ENCODE data around the gene NDC80. TPM values are rescaled to one million over a fixed set of nuclear protein-coding genes. Genes with fewer than 3 reads are reported as not detected.

NDC80 gene
- total and polyA plus RNA-seq, 9 of the 15 experiments (the other 6 are each of a cell fraction or from before 2014, with no cell fraction given), result 65.2 to 97.9 (median 83.3) TPM

DNA sequence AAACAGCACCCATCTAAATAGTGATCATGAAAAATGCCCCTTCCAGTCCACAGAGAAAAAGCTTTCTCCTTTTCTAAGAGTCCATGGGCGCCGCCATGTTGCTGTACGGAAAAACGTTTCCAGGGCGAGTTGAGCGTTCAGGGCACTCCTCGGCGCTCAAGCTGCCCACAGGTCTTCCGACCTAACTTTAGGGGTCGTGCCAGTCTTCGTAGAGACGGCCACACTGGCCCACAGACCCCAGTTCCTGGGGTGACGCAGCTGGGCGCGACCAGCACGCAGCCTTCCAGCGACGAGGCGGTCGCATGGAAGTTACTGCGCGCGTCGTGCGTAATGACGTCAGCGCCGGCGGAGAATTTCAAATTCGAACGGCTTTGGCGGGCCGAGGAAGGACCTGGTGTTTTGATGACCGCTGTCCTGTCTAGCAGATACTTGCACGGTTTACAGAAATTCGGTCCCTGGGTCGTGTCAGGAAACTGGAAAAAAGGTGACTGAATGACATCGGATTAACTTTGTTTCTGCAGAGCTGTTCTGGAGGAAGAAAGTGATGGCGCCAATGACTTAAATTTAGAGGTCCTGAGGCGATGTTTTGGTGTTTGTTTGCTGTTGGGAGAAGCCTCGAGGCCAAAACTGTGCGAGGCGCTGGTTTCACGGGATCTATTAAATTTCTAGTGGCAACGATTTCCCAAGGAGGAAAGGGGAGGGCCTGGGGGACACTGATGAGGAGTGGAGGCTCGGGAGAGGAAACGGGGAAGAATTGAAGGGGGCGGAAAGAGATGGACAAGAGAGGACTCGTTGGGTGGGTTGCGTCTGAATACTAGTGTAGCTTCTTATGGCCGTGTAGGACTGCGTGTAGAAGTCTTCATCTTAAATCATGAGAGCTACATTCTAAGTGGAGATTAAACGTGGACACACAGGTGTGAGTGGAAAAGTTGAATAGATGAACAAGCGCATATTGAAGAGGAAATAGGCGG is at the start of gene NDC80, which contains the start of gene METTL4 (continued):
- TF ChIP-seq, protein P1, sequence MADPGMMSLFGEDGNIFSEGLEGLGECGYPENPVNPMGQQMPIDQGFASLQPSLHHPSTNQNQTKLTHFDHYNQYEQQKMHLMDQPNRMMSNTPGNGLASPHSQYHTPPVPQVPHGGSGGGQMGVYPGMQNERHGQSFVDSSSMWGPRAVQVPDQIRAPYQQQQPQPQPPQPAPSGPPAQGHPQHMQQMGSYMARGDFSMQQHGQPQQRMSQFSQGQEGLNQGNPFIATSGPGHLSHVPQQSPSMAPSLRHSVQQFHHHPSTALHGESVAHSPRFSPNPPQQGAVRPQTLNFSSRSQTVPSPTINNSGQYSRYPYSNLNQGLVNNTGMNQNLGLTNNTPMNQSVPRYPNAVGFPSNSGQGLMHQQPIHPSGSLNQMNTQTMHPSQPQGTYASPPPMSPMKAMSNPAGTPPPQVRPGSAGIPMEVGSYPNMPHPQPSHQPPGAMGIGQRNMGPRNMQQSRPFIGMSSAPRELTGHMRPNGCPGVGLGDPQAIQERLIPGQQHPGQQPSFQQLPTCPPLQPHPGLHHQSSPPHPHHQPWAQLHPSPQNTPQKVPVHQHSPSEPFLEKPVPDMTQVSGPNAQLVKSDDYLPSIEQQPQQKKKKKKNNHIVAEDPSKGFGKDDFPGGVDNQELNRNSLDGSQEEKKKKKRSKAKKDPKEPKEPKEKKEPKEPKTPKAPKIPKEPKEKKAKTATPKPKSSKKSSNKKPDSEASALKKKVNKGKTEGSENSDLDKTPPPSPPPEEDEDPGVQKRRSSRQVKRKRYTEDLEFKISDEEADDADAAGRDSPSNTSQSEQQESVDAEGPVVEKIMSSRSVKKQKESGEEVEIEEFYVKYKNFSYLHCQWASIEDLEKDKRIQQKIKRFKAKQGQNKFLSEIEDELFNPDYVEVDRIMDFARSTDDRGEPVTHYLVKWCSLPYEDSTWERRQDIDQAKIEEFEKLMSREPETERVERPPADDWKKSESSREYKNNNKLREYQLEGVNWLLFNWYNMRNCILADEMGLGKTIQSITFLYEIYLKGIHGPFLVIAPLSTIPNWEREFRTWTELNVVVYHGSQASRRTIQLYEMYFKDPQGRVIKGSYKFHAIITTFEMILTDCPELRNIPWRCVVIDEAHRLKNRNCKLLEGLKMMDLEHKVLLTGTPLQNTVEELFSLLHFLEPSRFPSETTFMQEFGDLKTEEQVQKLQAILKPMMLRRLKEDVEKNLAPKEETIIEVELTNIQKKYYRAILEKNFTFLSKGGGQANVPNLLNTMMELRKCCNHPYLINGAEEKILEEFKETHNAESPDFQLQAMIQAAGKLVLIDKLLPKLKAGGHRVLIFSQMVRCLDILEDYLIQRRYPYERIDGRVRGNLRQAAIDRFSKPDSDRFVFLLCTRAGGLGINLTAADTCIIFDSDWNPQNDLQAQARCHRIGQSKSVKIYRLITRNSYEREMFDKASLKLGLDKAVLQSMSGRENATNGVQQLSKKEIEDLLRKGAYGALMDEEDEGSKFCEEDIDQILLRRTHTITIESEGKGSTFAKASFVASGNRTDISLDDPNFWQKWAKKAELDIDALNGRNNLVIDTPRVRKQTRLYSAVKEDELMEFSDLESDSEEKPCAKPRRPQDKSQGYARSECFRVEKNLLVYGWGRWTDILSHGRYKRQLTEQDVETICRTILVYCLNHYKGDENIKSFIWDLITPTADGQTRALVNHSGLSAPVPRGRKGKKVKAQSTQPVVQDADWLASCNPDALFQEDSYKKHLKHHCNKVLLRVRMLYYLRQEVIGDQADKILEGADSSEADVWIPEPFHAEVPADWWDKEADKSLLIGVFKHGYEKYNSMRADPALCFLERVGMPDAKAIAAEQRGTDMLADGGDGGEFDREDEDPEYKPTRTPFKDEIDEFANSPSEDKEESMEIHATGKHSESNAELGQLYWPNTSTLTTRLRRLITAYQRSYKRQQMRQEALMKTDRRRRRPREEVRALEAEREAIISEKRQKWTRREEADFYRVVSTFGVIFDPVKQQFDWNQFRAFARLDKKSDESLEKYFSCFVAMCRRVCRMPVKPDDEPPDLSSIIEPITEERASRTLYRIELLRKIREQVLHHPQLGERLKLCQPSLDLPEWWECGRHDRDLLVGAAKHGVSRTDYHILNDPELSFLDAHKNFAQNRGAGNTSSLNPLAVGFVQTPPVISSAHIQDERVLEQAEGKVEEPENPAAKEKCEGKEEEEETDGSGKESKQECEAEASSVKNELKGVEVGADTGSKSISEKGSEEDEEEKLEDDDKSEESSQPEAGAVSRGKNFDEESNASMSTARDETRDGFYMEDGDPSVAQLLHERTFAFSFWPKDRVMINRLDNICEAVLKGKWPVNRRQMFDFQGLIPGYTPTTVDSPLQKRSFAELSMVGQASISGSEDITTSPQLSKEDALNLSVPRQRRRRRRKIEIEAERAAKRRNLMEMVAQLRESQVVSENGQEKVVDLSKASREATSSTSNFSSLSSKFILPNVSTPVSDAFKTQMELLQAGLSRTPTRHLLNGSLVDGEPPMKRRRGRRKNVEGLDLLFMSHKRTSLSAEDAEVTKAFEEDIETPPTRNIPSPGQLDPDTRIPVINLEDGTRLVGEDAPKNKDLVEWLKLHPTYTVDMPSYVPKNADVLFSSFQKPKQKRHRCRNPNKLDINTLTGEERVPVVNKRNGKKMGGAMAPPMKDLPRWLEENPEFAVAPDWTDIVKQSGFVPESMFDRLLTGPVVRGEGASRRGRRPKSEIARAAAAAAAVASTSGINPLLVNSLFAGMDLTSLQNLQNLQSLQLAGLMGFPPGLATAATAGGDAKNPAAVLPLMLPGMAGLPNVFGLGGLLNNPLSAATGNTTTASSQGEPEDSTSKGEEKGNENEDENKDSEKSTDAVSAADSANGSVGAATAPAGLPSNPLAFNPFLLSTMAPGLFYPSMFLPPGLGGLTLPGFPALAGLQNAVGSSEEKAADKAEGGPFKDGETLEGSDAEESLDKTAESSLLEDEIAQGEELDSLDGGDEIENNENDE (IDR thresholded peaks at IDR 0.05; ENCODE audit: low read depth, low read length), result no peak
- TF ChIP-seq, protein P2, sequence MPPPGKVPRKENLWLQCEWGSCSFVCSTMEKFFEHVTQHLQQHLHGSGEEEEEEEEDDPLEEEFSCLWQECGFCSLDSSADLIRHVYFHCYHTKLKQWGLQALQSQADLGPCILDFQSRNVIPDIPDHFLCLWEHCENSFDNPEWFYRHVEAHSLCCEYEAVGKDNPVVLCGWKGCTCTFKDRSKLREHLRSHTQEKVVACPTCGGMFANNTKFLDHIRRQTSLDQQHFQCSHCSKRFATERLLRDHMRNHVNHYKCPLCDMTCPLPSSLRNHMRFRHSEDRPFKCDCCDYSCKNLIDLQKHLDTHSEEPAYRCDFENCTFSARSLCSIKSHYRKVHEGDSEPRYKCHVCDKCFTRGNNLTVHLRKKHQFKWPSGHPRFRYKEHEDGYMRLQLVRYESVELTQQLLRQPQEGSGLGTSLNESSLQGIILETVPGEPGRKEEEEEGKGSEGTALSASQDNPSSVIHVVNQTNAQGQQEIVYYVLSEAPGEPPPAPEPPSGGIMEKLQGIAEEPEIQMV (tag; conservative IDR thresholded peaks at IDR 0.05; ENCODE audit: low read depth), result no peak
- TF ChIP-seq, protein P3, sequence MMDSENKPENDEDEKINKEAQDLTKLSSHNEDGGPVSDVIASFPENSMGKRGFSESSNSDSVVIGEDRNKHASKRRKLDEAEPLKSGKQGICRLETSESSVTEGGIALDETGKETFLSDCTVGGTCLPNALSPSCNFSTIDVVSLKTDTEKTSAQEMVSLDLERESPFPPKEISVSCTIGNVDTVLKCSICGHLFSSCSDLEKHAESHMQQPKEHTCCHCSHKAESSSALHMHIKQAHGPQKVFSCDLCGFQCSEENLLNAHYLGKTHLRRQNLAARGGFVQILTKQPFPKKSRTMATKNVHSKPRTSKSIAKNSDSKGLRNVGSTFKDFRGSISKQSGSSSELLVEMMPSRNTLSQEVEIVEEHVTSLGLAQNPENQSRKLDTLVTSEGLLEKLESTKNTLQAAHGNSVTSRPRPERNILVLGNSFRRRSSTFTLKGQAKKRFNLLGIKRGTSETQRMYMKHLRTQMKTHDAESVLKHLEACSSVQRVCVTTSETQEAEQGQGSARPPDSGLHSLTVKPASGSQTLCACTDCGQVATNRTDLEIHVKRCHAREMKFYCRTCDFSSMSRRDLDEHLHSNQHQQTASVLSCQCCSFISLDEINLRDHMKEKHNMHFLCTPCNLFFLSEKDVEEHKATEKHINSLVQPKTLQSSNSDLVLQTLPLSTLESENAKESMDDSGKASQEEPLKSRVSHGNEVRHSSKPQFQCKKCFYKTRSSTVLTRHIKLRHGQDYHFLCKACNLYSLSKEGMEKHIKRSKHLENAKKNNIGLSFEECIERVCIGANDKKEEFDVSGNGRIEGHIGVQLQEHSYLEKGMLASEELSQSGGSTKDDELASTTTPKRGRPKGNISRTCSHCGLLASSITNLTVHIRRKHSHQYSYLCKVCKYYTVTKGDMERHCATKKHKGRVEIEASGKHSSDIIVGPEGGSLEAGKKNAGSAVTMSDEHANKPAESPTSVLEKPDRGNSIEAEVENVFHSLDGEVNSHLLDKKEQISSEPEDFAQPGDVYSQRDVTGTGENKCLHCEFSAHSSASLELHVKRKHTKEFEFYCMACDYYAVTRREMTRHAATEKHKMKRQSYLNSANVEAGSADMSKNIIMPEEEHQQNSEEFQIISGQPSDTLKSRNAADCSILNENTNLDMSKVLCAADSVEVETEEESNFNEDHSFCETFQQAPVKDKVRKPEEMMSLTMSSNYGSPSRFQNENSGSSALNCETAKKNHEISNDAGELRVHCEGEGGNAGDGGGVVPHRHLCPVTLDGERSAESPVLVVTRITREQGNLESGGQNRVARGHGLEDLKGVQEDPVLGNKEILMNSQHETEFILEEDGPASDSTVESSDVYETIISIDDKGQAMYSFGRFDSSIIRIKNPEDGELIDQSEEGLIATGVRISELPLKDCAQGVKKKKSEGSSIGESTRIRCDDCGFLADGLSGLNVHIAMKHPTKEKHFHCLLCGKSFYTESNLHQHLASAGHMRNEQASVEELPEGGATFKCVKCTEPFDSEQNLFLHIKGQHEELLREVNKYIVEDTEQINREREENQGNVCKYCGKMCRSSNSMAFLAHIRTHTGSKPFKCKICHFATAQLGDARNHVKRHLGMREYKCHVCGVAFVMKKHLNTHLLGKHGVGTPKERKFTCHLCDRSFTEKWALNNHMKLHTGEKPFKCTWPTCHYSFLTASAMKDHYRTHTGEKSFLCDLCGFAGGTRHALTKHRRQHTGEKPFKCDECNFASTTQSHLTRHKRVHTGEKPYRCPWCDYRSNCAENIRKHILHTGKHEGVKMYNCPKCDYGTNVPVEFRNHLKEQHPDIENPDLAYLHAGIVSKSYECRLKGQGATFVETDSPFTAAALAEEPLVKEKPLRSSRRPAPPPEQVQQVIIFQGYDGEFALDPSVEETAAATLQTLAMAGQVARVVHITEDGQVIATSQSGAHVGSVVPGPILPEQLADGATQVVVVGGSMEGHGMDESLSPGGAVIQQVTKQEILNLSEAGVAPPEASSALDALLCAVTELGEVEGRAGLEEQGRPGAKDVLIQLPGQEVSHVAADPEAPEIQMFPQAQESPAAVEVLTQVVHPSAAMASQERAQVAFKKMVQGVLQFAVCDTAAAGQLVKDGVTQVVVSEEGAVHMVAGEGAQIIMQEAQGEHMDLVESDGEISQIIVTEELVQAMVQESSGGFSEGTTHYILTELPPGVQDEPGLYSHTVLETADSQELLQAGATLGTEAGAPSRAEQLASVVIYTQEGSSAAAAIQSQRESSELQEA (IDR thresholded peaks at IDR 0.05; ENCODE audit: low read depth), result no peak
- 0 out of 2 replicates have a peak, but pooled peaks have one; percentile 38 for TF ChIP-seq BRD4 (IDR thresholded peaks at IDR 0.05)

All from K562 (cell line).